Measurements from ENCODE around the gene CDK16.

CDK16 gene

GRCh38 chrX:47190445-47191269 lies 27.8 kb upstream of the CDK16 start:
- TF ChIP-seq CTCF (IDR thresholded peaks at IDR 0.05) = no peak
- Histone ChIP-seq H3K27ac (peak overlapping the region; percentile 11), H3K4me2 (ENCODE audit: low read length) (peak overlapping the region; percentile 80), H2AFZ (peak overlapping the region; percentile 88), H3K36me3 (ENCODE audit: control insufficient read depth, insufficient read depth, low read length) (no peaks in the 10 kb centered on the region), H3K27me3 (ENCODE audit: control insufficient read depth, insufficient read depth, low read length) (no peaks in the 10 kb centered on the region), H3K79me2 (peaks cover 11% of the 10 kb centered on the region), H3K9me3 (ENCODE audit: control insufficient read depth, low read length) (no peaks in the 10 kb centered on the region), H3K4me3 (ENCODE audit: low read depth, low read length) (peak overlapping the region; percentile 59), H3K9ac (no peak overlapping the region), H3K4me1 (peaks cover 2% of the 10 kb centered on the region)

- TF ChIP-seq CTCF (IDR thresholded peaks at IDR 0.05) = no peak
- Histone ChIP-seq H2AFZ (peak overlapping the region; percentile 88), H3K27ac (peak overlapping the region; percentile 11), H3K9ac (no peak overlapping the region), H3K4me2 (ENCODE audit: low read length) (peak overlapping the region; percentile 80), H3K36me3 (ENCODE audit: control insufficient read depth, insufficient read depth, low read length) (no peaks in the 10 kb centered on the region), H3K79me2 (peaks cover 11% of the 10 kb centered on the region), H3K4me1 (peaks cover 2% of the 10 kb centered on the region), H3K4me3 (ENCODE audit: low read depth, low read length) (peak overlapping the region; percentile 59), H3K9me3 (ENCODE audit: control insufficient read depth, low read length) (no peaks in the 10 kb centered on the region), H3K27me3 (ENCODE audit: control insufficient read depth, insufficient read depth, low read length) (no peaks in the 10 kb centered on the region)
Observed at GRCh38 chrX:47191331-47191730, 27.1 kb upstream of the CDK16 start.

GRCh38 chrX:47191806-47192401 lies 26.6 kb upstream of the CDK16 start:
- H3K9me3 ChIP-seq (ENCODE audit: control insufficient read depth, low read length) = no peaks in the 10 kb centered on the region
- H3K27me3 ChIP-seq (ENCODE audit: control insufficient read depth, insufficient read depth, low read length) = no peaks in the 10 kb centered on the region
- H2AFZ ChIP-seq = peak overlapping the region; percentile 88
- H3K4me2 ChIP-seq (ENCODE audit: low read length) = no peak overlapping the region
- H3K79me2 ChIP-seq = peaks cover 11% of the 10 kb centered on the region
- no peak overlapping the region for H3K9ac ChIP-seq
- no peak for TF ChIP-seq CTCF (IDR thresholded peaks at IDR 0.05)
- H3K4me3 ChIP-seq (ENCODE audit: low read depth, low read length) = no peak overlapping the region
- H3K27ac ChIP-seq = no peak overlapping the region
- peaks cover 2% of the 10 kb centered on the region for H3K4me1 ChIP-seq
- H3K36me3 ChIP-seq (ENCODE audit: control insufficient read depth, insufficient read depth, low read length) = no peaks in the 10 kb centered on the region

- peak within 1 kb of the TSS; percentile 94 for H3K27ac ChIP-seq
- no peaks in the 10 kb centered on the region for H3K9me3 ChIP-seq (ENCODE audit: control insufficient read depth, low read length)
- H3K9ac ChIP-seq = peak within 1 kb of the TSS; percentile 92
- peak within 1 kb of the TSS; percentile 77 for H2AFZ ChIP-seq
- H3K79me2 ChIP-seq = peaks cover 15% of the 10 kb centered on the region
- peak; percentile 75 for TF ChIP-seq CTCF (IDR thresholded peaks at IDR 0.05)
- peak within 1 kb of the TSS; percentile 78 for H3K4me2 ChIP-seq (ENCODE audit: low read length)
- peak within 1 kb of the TSS; percentile 75 for H3K4me3 ChIP-seq (ENCODE audit: low read depth, low read length)
- H3K4me1 ChIP-seq = peaks cover 2% of the 10 kb centered on the region
- H3K27me3 ChIP-seq (ENCODE audit: control insufficient read depth, insufficient read depth, low read length) = no peaks in the 10 kb centered on the region
- H3K36me3 ChIP-seq (ENCODE audit: control insufficient read depth, insufficient read depth, low read length) = no peaks in the 10 kb centered on the region
Observed at GRCh38 chrX:47193475-47194193, 24.8 kb upstream of the CDK16 start, which contains the start of gene UBA1. UBA1 (plus strand) TSS chrX:47193829; CDS start chrX:47198803, 4,974 bp downstream.
